GM13977 (cell line): Measurements from ENCODE around the gene ZAR1.

Experiments used
- DNase-seq: peaks from one replicate; pipeline ENCODE4 v3.0.0; 2012; ENCODE audit warnings: low spot score
- CTCF ChIP-seq: IDR thresholded peaks from 2 replicates; pipeline ENCODE4 v1.5.1; 2012; ENCODE audit warnings: mild to moderate bottlenecking, control low read depth; ENCODE audit not compliant: insufficient read depth; ENCODE audit errors: extremely low read depth, missing control alignments
- in situ Hi-C: fragments of 300-500 bp; cut with MboI; formaldehyde crosslinking; loops from one replicate; pipeline ENCODE4 v1.12.0; 2022; ENCODE audit warnings: low sequenced_read_pairs, low pct_unique_long_range_greater_than_20kb, mixed read lengths, inconsistent platforms; ENCODE audit not compliant: unreplicated experiment

The ZAR1 gene

GRCh38 chr4:48489683-48490011 is 405 bp upstream of the ZAR1 start:
- no peak for TF ChIP-seq CTCF
- no peak for DNase-seq
- in situ Hi-C loops: no loop called here

GRCh38 chr4:48490680-48491513 is 845 bp downstream of the ZAR1 start:
- in situ Hi-C loops: no loop called here
- no peak for DNase-seq
- TF ChIP-seq CTCF: no peak

GRCh38 chr4:48491514-48492176 is 1.6 kb downstream of the ZAR1 start:
- no peak for TF ChIP-seq CTCF
- DNase-seq: no peak
- in situ Hi-C loops: no loop called here

GRCh38 chr4:48493452-48494100 is 3.5 kb downstream of the ZAR1 start:
- DNase-seq: no peak
- in situ Hi-C loops: no loop called here
- TF ChIP-seq CTCF: no peak

GRCh38 chr4:48495941-48496340 is 5.9 kb downstream of the ZAR1 start:
- no peak for TF ChIP-seq CTCF
- in situ Hi-C loops: no loop called here
- DNase-seq: no peak

GRCh38 chr4:48498895-48499294 is 8.8 kb downstream of the ZAR1 start:
- in situ Hi-C loops: no loop called here
- DNase-seq: no peak
- TF ChIP-seq CTCF: no peak
